WTC11 (cell line): Measurements from ENCODE around the gene SAMD5. TPM values are rescaled to one million over a fixed set of nuclear protein-coding genes. Genes with fewer than 3 reads are reported as not detected.

Source experiments
- ATAC-seq: fragments of 200-7000 bp; cut with Tn5 transposase; 2 replicates; pipeline ENCODE4 v1.10.0; 2021; ENCODE audit warnings: mild to moderate bottlenecking, moderate library complexity
- CTCF ChIA-PET: fragments of 300-600 bp; sonication (Branson Sonifier 250); formaldehyde crosslinking; loops from one replicate; lab custom pipeline; 2021; ENCODE audit warnings: antibody characterized with exemption; lab: Charles Lee
- POLR2A ChIA-PET: fragments of 350-600 bp; sonication (Branson Sonifier 250); formaldehyde crosslinking; loops from one replicate; lab custom pipeline; 2021; ENCODE audit warnings: antibody characterized with exemption; lab: Charles Lee
- DNase-seq: peaks from one replicate; pipeline ENCODE4 v3.0.0; 2021; ENCODE audit warnings: low spot score
- H3K27ac Mint-ChIP-seq: 2 replicates; pipeline ENCODE4 v1.8.0; 2021; ENCODE audit warnings: mixed read lengths
- H3K27me3 Mint-ChIP-seq: 2 replicates; pipeline ENCODE4 v1.8.0; 2021; ENCODE audit warnings: low read depth, mild to moderate bottlenecking, moderate library complexity, mixed read lengths
- H3K36me3 Mint-ChIP-seq: 2 replicates; pipeline ENCODE4 v1.8.0; 2021; ENCODE audit warnings: mixed read lengths
- H3K4me1 Mint-ChIP-seq: 2 replicates; pipeline ENCODE4 v1.8.0; 2022; ENCODE audit warnings: mixed read lengths
- H3K4me3 Mint-ChIP-seq: 2 replicates; pipeline ENCODE4 v1.8.0; 2021; ENCODE audit warnings: mild to moderate bottlenecking, moderate library complexity, mixed read lengths
- H3K9me3 Mint-ChIP-seq: 2 replicates; pipeline ENCODE4 v1.8.0; 2021; ENCODE audit warnings: mixed read lengths
- CBFB ChIP-seq: sonication (generic); formaldehyde crosslinking; IDR thresholded peaks from 2 replicates; pipeline ENCODE4 v1.8.1; 2022; ENCODE audit warnings: mild to moderate bottlenecking, low read depth, missing genetic modification reagents
- E2F4 ChIP-seq: sonication (generic); formaldehyde crosslinking; IDR thresholded peaks from 2 replicates; pipeline ENCODE4 v1.8.1; 2022; ENCODE audit warnings: low read depth, mild to moderate bottlenecking, moderate library complexity, missing genetic modification reagents, borderline replicate concordance
- GABPB1 ChIP-seq: sonication (generic); formaldehyde crosslinking; IDR thresholded peaks from 2 replicates; pipeline ENCODE4 v1.8.1; 2023; ENCODE audit warnings: mild to moderate bottlenecking, missing genetic modification reagents
- GTF2I ChIP-seq: fragments of 250-450 bp; sonication (Bioruptor Pico); conservative IDR thresholded peaks from 2 replicates; pipeline ENCODE4 v1.4.0; 2021; ENCODE audit warnings: mild to moderate bottlenecking
- MXD4 ChIP-seq: fragments of 250-450 bp; sonication (Bioruptor Pico); IDR thresholded peaks from 2 replicates; pipeline ENCODE4 v1.8.0; 2021; ENCODE audit warnings: mild to moderate bottlenecking, moderate library complexity, borderline replicate concordance
- MYBL2 ChIP-seq: sonication (generic); formaldehyde crosslinking; IDR thresholded peaks from 2 replicates; pipeline ENCODE4 v1.8.1; 2023; ENCODE audit warnings: mild to moderate bottlenecking, moderate library complexity, missing genetic modification reagents
- PRDM15 ChIP-seq: sonication (generic); formaldehyde crosslinking; IDR thresholded peaks from 2 replicates; pipeline ENCODE4 v1.8.0; 2022; ENCODE audit warnings: missing genetic modification reagents
- SMAD3 ChIP-seq: sonication (generic); formaldehyde crosslinking; IDR thresholded peaks from 2 replicates; pipeline ENCODE4 v1.8.0; 2022; ENCODE audit warnings: missing genetic modification reagents, mild to moderate bottlenecking, borderline replicate concordance
- SP1 ChIP-seq: sonication (generic); formaldehyde crosslinking; conservative IDR thresholded peaks from 2 replicates; pipeline ENCODE4 v1.8.1; 2022; ENCODE audit warnings: missing genetic modification reagents
- TCF7 ChIP-seq: sonication (generic); formaldehyde crosslinking; IDR thresholded peaks from 2 replicates; pipeline ENCODE4 v1.8.0; 2022; ENCODE audit warnings: mild to moderate bottlenecking, low read depth, missing genetic modification reagents, moderate library complexity
- ZNF138 ChIP-seq: sonication (generic); formaldehyde crosslinking; conservative IDR thresholded peaks from 2 replicates; pipeline ENCODE4 v1.8.1; 2022; ENCODE audit warnings: mild to moderate bottlenecking, moderate library complexity, missing genetic modification reagents
- ZNF263 ChIP-seq: sonication (generic); formaldehyde crosslinking; IDR thresholded peaks from 2 replicates; pipeline ENCODE4 v1.8.1; 2022; ENCODE audit warnings: low read depth, mild to moderate bottlenecking, moderate library complexity, missing genetic modification reagents
- ZNF423 ChIP-seq: fragments of 250-450 bp; sonication (Bioruptor Pico); IDR thresholded peaks from 2 replicates; pipeline ENCODE4 v2.1.2; 2022; ENCODE audit warnings: mild to moderate bottlenecking, moderate library complexity
- ZNF532 ChIP-seq: fragments of 250-450 bp; sonication (Bioruptor Pico); IDR thresholded peaks from 2 replicates; pipeline ENCODE4 v1.9.0; 2021; ENCODE audit warnings: mild to moderate bottlenecking, borderline replicate concordance
- total RNA-seq: library from RNA; stranded (reverse); gene quantifications from 3 replicates; pipeline ENCODE4 v1.2.3, GENCODE V29; 2021
- TF ChIP-seq, protein P1 (sequence below): sonication (generic); formaldehyde crosslinking; IDR thresholded peaks from 2 replicates; pipeline ENCODE4 v1.8.1; 2022; ENCODE audit warnings: mild to moderate bottlenecking, moderate library complexity, missing genetic modification reagents
- TF ChIP-seq, protein P2 (sequence below): sonication (generic); formaldehyde crosslinking; IDR thresholded peaks from 2 replicates; pipeline ENCODE4 v1.8.1; 2023; ENCODE audit warnings: mild to moderate bottlenecking, missing genetic modification reagents, moderate library complexity

Gene SAMD5
- total RNA-seq, 1 experiment from 2014 or later: 0.39 TPM

DNA sequence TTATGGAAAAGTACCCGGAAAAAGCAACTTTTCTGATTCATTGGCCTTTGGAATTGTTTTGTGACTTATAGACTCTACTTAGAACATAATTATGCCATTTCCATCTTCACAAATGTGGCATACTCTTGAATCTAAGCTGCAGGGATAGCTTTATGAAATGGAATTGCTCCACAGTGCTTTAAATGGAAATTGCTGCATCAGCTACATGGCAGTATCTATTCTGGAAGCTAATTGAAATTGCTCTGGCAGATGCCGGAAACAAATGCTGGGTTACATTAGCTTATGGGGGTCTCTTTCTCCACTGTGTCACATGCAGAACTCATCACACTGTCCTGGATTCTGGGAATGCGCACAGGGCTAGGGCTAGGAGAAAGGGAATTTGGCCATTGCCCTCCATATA is 108.9 kb downstream of the SAMD5 start:
- no peaks in the 10 kb centered on the region for H3K36me3 Mint-ChIP-seq
- CTCF ChIA-PET: no interaction called here
- no peak overlapping the region for H3K4me3 Mint-ChIP-seq
- ATAC-seq: no peak
- no peaks in the 10 kb centered on the region; the same call in 1 of the 2 replicates for H3K4me1 Mint-ChIP-seq
- no peak for DNase-seq
- H3K27me3 Mint-ChIP-seq: no peaks in the 10 kb centered on the region
- POLR2A ChIA-PET: no interaction called here
- H3K27ac Mint-ChIP-seq: no peak overlapping the region
- TF ChIP-seq ZNF263 (CRISPR knock-in tag): no peak
- no peak for TF ChIP-seq ZNF532
- TF ChIP-seq TCF7 (CRISPR knock-in tag): no peak
- no peak for TF ChIP-seq PRDM15 (CRISPR knock-in tag)
- no peak for TF ChIP-seq ZNF423 (CRISPR knock-in tag)
- no peak for TF ChIP-seq SMAD3 (CRISPR knock-in tag)
- no peak for TF ChIP-seq SP1
- TF ChIP-seq CBFB (CRISPR knock-in tag): no peak
- TF ChIP-seq ZNF138 (CRISPR knock-in tag): no peak
- no peak for TF ChIP-seq E2F4
- no peak for TF ChIP-seq GTF2I (CRISPR knock-in tag)
- TF ChIP-seq, protein P1, sequence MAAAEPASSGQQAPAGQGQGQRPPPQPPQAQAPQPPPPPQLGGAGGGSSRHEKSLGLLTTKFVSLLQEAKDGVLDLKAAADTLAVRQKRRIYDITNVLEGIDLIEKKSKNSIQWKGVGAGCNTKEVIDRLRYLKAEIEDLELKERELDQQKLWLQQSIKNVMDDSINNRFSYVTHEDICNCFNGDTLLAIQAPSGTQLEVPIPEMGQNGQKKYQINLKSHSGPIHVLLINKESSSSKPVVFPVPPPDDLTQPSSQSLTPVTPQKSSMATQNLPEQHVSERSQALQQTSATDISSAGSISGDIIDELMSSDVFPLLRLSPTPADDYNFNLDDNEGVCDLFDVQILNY (CRISPR knock-in tag): no peak
- TF ChIP-seq MXD4 (CRISPR knock-in tag): no peak
- no peak for TF ChIP-seq MYBL2 (CRISPR knock-in tag)
- TF ChIP-seq, protein P2, sequence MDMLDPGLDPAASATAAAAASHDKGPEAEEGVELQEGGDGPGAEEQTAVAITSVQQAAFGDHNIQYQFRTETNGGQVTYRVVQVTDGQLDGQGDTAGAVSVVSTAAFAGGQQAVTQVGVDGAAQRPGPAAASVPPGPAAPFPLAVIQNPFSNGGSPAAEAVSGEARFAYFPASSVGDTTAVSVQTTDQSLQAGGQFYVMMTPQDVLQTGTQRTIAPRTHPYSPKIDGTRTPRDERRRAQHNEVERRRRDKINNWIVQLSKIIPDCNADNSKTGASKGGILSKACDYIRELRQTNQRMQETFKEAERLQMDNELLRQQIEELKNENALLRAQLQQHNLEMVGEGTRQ (CRISPR knock-in tag): no peak
- TF ChIP-seq GABPB1 (CRISPR knock-in tag): no peak
- no peaks in the 10 kb centered on the region for H3K9me3 Mint-ChIP-seq
